H1 (cell line): ENCODE data around the gene CTH. TPM values are rescaled to one million over a fixed set of nuclear protein-coding genes. Genes with fewer than 3 reads are reported as not detected.
"Not testable (repeated sequence)": the region's sequence is repeated elsewhere in the genome, so short reads cannot be mapped to it uniquely, and the experiment has no call there.

Source experiments
- CTCF ChIA-PET: fragments of 300-600 bp; sonication (Branson Sonifier 250); formaldehyde crosslinking; loops from one replicate; lab custom pipeline; 2021; ENCODE audit not compliant: partially characterized antibody; lab: Charles Lee
- POLR2A ChIA-PET: fragments of 300-600 bp; sonication (Branson Sonifier 250); formaldehyde crosslinking; loops from one replicate; lab custom pipeline; 2021; ENCODE audit warnings: inconsistent platforms; ENCODE audit not compliant: partially characterized antibody; lab: Charles Lee
- DNase-seq, 2 experiments: peaks; one replicate each; pipeline versions ENCODE4 v3.0.0 to v3.0.0-alpha.2; 2010 to 2022; ENCODE audit warnings: low spot score in 2 of 2, low read depth in 1 of 2, mixed read lengths in 1 of 2
- FAIRE-seq: peaks from 2 replicates; lab custom pipeline; 2011; peaks lifted over from hg19 to GRCh38; lab: Jason Lieb, UNC
- H2AFZ ChIP-seq: 2 replicates; pipeline ENCODE4 v1.8.1; 2012; ENCODE audit warnings: low read length, inconsistent platforms
- H2AK5ac ChIP-seq: 2 replicates; pipeline ENCODE4 v1.6.1; 2013; ENCODE audit warnings: low read depth, low read length
- H2BK120ac ChIP-seq: replicated peaks from 2 replicates; pipeline ENCODE3; 2013; ENCODE audit warnings: low read depth, low read length, inconsistent platforms
- H2BK12ac ChIP-seq: 2 replicates; pipeline ENCODE4 v1.6.1; 2013; ENCODE audit warnings: low read depth, low read length
- H2BK15ac ChIP-seq: 2 replicates; pipeline ENCODE4 v1.6.1; 2013; ENCODE audit warnings: low read length
- H2BK20ac ChIP-seq: 2 replicates; pipeline ENCODE4 v1.6.1; 2013; ENCODE audit warnings: low read length
- H2BK5ac ChIP-seq: 2 replicates; pipeline ENCODE4 v1.6.1; 2013; ENCODE audit warnings: low read depth, low read length
- H3K14ac ChIP-seq: 2 replicates; pipeline ENCODE4 v1.6.1; 2013; ENCODE audit warnings: inconsistent platforms; ENCODE audit not compliant: insufficient read length
- H3K18ac ChIP-seq: 2 replicates; pipeline ENCODE4 v1.6.1; 2013; ENCODE audit warnings: low read length; ENCODE audit errors: extremely low read depth
- H3K23ac ChIP-seq: 2 replicates; pipeline ENCODE4 v1.6.1; 2013; ENCODE audit warnings: inconsistent platforms; ENCODE audit not compliant: insufficient read length
- H3K23me2 ChIP-seq: 2 replicates; pipeline ENCODE4 v1.6.1; 2013; ENCODE audit warnings: low read depth, low read length
- H3K27ac ChIP-seq: 2 replicates; pipeline ENCODE4 v1.6.1; 2011; ENCODE audit warnings: low read depth, low read length, inconsistent platforms
- H3K27me3 ChIP-seq, 4 experiments: replicated peaks in 1 of 4; 1 replicate in 1 of 4; 2 replicates in 3 of 4; pipeline versions ENCODE4 v1.6.1 to v1.8.1; 2011 to 2013; ENCODE audit warnings: low read length in 3 of 4, mild to moderate bottlenecking in 3 of 4, inconsistent platforms in 2 of 4, mixed read lengths in 2 of 4, moderate library complexity in 1 of 4; ENCODE audit not compliant: control insufficient read depth in 3 of 4, insufficient read depth in 3 of 4; ENCODE audit errors: extremely low read depth in 1 of 4
- H3K36me3 ChIP-seq, 4 experiments: 2 replicates each; pipeline versions ENCODE4 v1.6.1 to v1.8.1; 2011 to 2013; ENCODE audit warnings: mild to moderate bottlenecking in 4 of 4, low read length in 3 of 4, moderate library complexity in 2 of 4, control low read depth in 1 of 4, inconsistent platforms in 1 of 4; ENCODE audit not compliant: insufficient read depth in 4 of 4, control insufficient read depth in 2 of 4
- H3K4ac ChIP-seq: replicated peaks from 2 replicates; pipeline ENCODE3; 2013; ENCODE audit warnings: low read length, low read depth, mixed read lengths, inconsistent platforms; ENCODE audit not compliant: insufficient read length
- H3K4me1 ChIP-seq, 4 experiments: replicated peaks in 1 of 4; 1 replicate in 1 of 4; 2 replicates in 3 of 4; pipeline versions ENCODE4 v1.6.1 to v1.8.1; 2011 to 2013; ENCODE audit warnings: low read length in 3 of 4, inconsistent platforms in 2 of 4, mixed read lengths in 1 of 4; ENCODE audit not compliant: insufficient read depth in 4 of 4, control insufficient read depth in 3 of 4
- H3K4me2 ChIP-seq, 2 experiments: 2 replicates each; pipeline versions ENCODE4 v1.6.1 to v1.8.1; 2011 to 2013; ENCODE audit warnings: low read depth in 2 of 2, low read length in 2 of 2, control low read depth in 1 of 2, inconsistent platforms in 1 of 2, mild to moderate bottlenecking in 1 of 2; ENCODE audit not compliant: insufficient read depth in 1 of 2
- H3K4me3 ChIP-seq, 4 experiments: fragments of 200-600, 300-600 bp in 1 of 4; sonication (generic), shearing (Covaris generic), sonication (Bioruptor Twin) in 1 of 4; 2 replicates each; pipeline versions ENCODE4 v1.5.1 to v1.8.1; 2011 to 2016; ENCODE audit warnings: low read length in 4 of 4, low read depth in 3 of 4, control low read depth in 2 of 4, inconsistent platforms in 2 of 4, mild to moderate bottlenecking in 2 of 4, mixed read lengths in 1 of 4, moderate library complexity in 1 of 4; ENCODE audit not compliant: insufficient read depth in 2 of 4; ENCODE audit errors: extremely low read depth in 1 of 4
- H3K56ac ChIP-seq: replicated peaks from 2 replicates; pipeline ENCODE3; 2013; ENCODE audit warnings: low read depth, mild to moderate bottlenecking, mixed read lengths, low read length, inconsistent platforms; ENCODE audit not compliant: insufficient read length
- H3K79me1 ChIP-seq: 2 replicates; pipeline ENCODE4 v1.6.1; 2013; ENCODE audit warnings: low read depth, low read length, control low read depth
- H3K79me2 ChIP-seq, 2 experiments: 2 replicates each; pipeline versions ENCODE4 v1.6.1 to v1.8.1; 2012 to 2013; ENCODE audit warnings: low read length in 2 of 2, mild to moderate bottlenecking in 2 of 2, inconsistent platforms in 1 of 2; ENCODE audit not compliant: insufficient read depth in 2 of 2, control insufficient read depth in 1 of 2
- H3K9ac ChIP-seq, 4 experiments: replicated peaks in 1 of 4; 1 replicate in 1 of 4; 2 replicates in 3 of 4; pipeline versions ENCODE4 v1.6.1 to v1.8.1; 2011 to 2013; ENCODE audit warnings: low read depth in 3 of 4, low read length in 3 of 4, control low read depth in 2 of 4, mild to moderate bottlenecking in 2 of 4, moderate library complexity in 2 of 4, inconsistent platforms in 1 of 4; ENCODE audit errors: extremely low read depth in 1 of 4
- H3K9me3 ChIP-seq, 2 experiments: 2 replicates each; pipeline versions ENCODE4 v1.6.1 to v1.8.1; 2012 to 2013; ENCODE audit warnings: mild to moderate bottlenecking in 2 of 2, moderate library complexity in 2 of 2, control low read depth in 1 of 2, inconsistent platforms in 1 of 2, low read depth in 1 of 2, low read length in 1 of 2, mixed read lengths in 1 of 2; ENCODE audit not compliant: insufficient read depth in 2 of 2
- H4K20me1 ChIP-seq, 2 experiments: replicated peaks in 1 of 2; 2 replicates each; pipeline versions ENCODE3 to v1.8.1; 2011 to 2013; ENCODE audit warnings: inconsistent platforms in 2 of 2, low read length in 2 of 2, mild to moderate bottlenecking in 1 of 2; ENCODE audit not compliant: insufficient read depth in 2 of 2, control insufficient read depth in 1 of 2
- H4K5ac ChIP-seq: 2 replicates; pipeline ENCODE4 v1.6.1; 2013; ENCODE audit warnings: low read length, low read depth, mixed read lengths, inconsistent platforms; ENCODE audit not compliant: insufficient read length
- H4K8ac ChIP-seq: 2 replicates; pipeline ENCODE4 v1.8.0; 2013; ENCODE audit warnings: mild to moderate bottlenecking, moderate library complexity, low read length, inconsistent platforms; ENCODE audit not compliant: insufficient read depth; ENCODE audit errors: extremely low read depth
- H4K91ac ChIP-seq: replicated peaks from 2 replicates; pipeline ENCODE3; 2013; ENCODE audit warnings: low read length, mixed read lengths, inconsistent platforms; ENCODE audit not compliant: insufficient read length
- WGBS, 2 experiments: shearing (Covaris generic) in 1 of 2; methylation state at CpG; one replicate each; pipeline versions ENCODE4 v1.1.6 to v1.1.7; 2013 to 2015; ENCODE audit warnings: low lambda C conversion rate in 2 of 2, mixed read lengths in 2 of 2, inconsistent platforms in 1 of 2, low coverage in 1 of 2, missing lambda C conversion rate in 1 of 2; ENCODE audit not compliant: insufficient replicate concordance in 2 of 2, insufficient coverage in 1 of 2, insufficient read length in 1 of 2; ENCODE audit errors: extremely low coverage in 1 of 2, missing lambda C conversion rate in 1 of 2; 5-methylcytosine and 5-hydroxymethylcytosine counted together
- polyA plus RNA-seq, 7 experiments: library from polyadenylated mRNA; depleted of rRNA in 3 of 7; stranded (reverse) in 5 of 7; unstranded in 2 of 7; fragments of >200 nt in 5 of 7; fragments of 200-250 nt in 2 of 7; gene quantifications; 1 replicate in 5 of 7; 2 replicates in 1 of 7; 4 replicates in 1 of 7; pipeline versions ENCODE4 v1.2.1 to v1.2.3, GENCODE V29; 2011 to 2013; ENCODE audit warnings: missing spikeins in 2 of 7, mixed read lengths in 2 of 7
- total RNA-seq: library from RNA; stranded (reverse); fragmentation: NEBNext Ultra II Directional; extraction: Animal tissue kit (Norgen Biotek cat#: 25700); gene quantifications from 2 replicates; pipeline ENCODE4 v1.2.1, GENCODE V29; 2021

CTH gene
- total and polyA plus RNA-seq, 2 of the 8 experiments (the other 6 are each of a cell fraction or from before 2014, with no cell fraction given): 31.7 to 33.2 TPM

DNA sequence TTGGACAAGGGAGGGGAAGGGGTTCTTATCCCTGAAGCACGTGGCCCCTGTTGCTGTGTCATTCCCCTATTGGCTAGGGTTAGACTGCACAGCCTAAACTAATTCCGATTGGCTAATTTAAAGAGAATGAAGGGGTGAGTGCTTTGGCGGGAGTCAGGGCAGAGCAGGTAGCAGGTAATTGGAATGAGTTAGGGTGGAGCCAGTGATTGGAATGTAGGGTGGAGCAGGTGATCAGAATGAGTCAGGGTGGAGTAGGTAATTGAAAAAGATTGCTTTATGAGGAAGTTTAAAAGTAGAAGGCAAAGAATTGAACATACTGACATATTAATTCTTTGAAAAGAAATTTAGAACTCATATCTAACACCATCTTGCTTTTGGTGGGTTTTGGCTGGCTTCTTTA lies 44.1 kb upstream of the CTH start:
- H2BK120ac ChIP-seq, H3K18ac ChIP-seq, H3K79me1 ChIP-seq, CTCF ChIA-PET, H3K4me3 ChIP-seq, H3K4me2 ChIP-seq, H3K27me3 ChIP-seq, H2BK20ac ChIP-seq, H3K4ac ChIP-seq, H4K20me1 ChIP-seq, H4K5ac ChIP-seq, H2BK15ac ChIP-seq, FAIRE-seq, H3K4me1 ChIP-seq, H2AK5ac ChIP-seq, H3K79me2 ChIP-seq, H3K27ac ChIP-seq, H4K8ac ChIP-seq, H3K14ac ChIP-seq, H2BK5ac ChIP-seq, H3K23ac ChIP-seq, H3K36me3 ChIP-seq, H2BK12ac ChIP-seq, H3K9ac ChIP-seq, DNase-seq, H3K56ac ChIP-seq, H3K23me2 ChIP-seq, H4K91ac ChIP-seq, H3K9me3 ChIP-seq, H2AFZ ChIP-seq: not testable (repeated sequence)
- WGBS, 2 experiments: 82% methylated on average over 3 of the region's 3 CpGs; no CpG with 5 or more reads in 1 of the 2 experiments
- POLR2A ChIA-PET: interaction anchor here (0.8 kb wide), 1 partner anchor 12 kb away, joined by 3 read pairs; the partner anchor contains the start of gene ANKRD13C

DNA sequence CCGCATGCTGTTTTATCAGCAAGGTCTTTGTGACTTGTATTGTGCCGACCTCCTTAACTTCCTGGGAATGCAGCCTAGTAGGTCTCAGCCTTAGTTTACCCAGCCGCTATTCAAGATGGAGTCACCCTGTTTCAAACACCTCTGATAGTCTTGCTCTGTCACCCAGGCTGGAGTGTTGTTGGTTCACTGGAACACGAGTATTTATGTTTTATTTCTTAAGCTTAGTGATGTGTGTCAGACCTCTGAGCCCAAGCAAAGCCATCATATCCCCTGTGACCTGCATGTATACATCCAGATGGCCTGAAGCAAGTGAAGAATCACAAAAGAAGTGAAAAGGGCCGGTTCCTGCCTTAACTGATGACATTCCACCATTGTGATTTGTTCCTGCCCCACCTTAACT lies 43.7 kb upstream of the CTH start:
- H3K79me1 ChIP-seq, FAIRE-seq, DNase-seq, H3K9ac ChIP-seq, H4K5ac ChIP-seq, H3K23ac ChIP-seq, H3K56ac ChIP-seq, H2AK5ac ChIP-seq, H4K8ac ChIP-seq, H3K4ac ChIP-seq, H2BK20ac ChIP-seq, H2AFZ ChIP-seq, CTCF ChIA-PET, H3K4me1 ChIP-seq, H3K4me3 ChIP-seq, H2BK12ac ChIP-seq, H3K18ac ChIP-seq, H2BK15ac ChIP-seq, H3K9me3 ChIP-seq, H4K20me1 ChIP-seq, H3K14ac ChIP-seq, H2BK120ac ChIP-seq, H3K27me3 ChIP-seq, H3K36me3 ChIP-seq, H3K79me2 ChIP-seq, H2BK5ac ChIP-seq, H3K23me2 ChIP-seq, H4K91ac ChIP-seq, H3K4me2 ChIP-seq, H3K27ac ChIP-seq: not testable (repeated sequence)
- 83% methylated on average over 5 of the region's 5 CpGs; no CpG with 5 or more reads in 1 of the 2 experiments for WGBS, 2 experiments
- POLR2A ChIA-PET: interaction anchor here (0.7 to 0.8 kb wide), 2 partner anchors 13 to 82 kb away, joined by 3 read pairs; partner anchors contain the start of gene ANKRD13C
